Right ventricle myocardium inferior (tissue), 1 donor: ENCODE results near the gene SGMS1. TPM values are rescaled to one million over a fixed set of nuclear protein-coding genes. Genes with fewer than 3 reads are reported as not detected.
A peak's percentile ranks its signal among the peaks of the same experiment; 100 is the strongest.
"Not testable (repeated sequence)": the region's sequence is repeated elsewhere in the genome, so short reads cannot be mapped to it uniquely, and the experiment has no call there.

Experiments used
- ATAC-seq: fragments of 200-7000 bp; cut with Tn5 transposase; one replicate; pipeline ENCODE4 v1.9.1; 2020; ENCODE audit warnings: mild to moderate bottlenecking, moderate library complexity
- DNase-seq: peaks from one replicate; pipeline ENCODE4 v3.0.0; 2021; ENCODE audit errors: missing footprints
- intact Hi-C: fragments of 100-400 bp; cut with DNase I; formaldehyde crosslinking; loops from one replicate; pipeline ENCODE4 v1.11.0; 2022
- total RNA-seq: library from RNA; stranded (reverse); fragmentation: NEBNext Ultra II Directional; extraction: Animal tissue kit (Norgen Biotek cat#: 25700); gene quantifications from one replicate; pipeline ENCODE4 v1.2.1, GENCODE V29; 2021
- donor health status: DM: no; HTN: yes; CAD: no; lungs with severe emphysema.

Gene SGMS1
- total RNA-seq, 1 donor from 2014 or later, result 23.1 TPM

DNA sequence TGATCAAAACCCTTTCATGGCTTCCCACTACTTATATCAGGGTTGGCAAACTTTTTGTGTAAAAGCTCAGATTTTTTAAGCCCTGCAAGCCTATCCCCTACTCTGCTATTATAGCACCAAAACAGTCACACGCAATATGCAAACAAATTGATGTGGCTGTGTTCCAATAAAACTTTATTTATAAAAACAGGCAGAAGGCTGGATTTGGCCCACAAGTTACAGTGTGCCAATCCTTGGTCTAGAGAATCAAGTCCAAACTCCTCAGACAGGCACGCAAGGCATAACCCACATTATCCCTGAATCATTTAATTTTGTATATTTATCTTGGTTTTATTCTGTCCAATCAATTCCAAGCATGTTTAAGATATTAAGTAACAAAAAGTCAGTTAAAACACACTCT lies 71.9 kb downstream of the SGMS1 start:
- no peak for ATAC-seq
- no peak for DNase-seq
- intact Hi-C loops, result loop anchor here (10.0 kb wide), 1 partner anchor 227 kb away; no protein-coding TSS in a partner anchor

DNA sequence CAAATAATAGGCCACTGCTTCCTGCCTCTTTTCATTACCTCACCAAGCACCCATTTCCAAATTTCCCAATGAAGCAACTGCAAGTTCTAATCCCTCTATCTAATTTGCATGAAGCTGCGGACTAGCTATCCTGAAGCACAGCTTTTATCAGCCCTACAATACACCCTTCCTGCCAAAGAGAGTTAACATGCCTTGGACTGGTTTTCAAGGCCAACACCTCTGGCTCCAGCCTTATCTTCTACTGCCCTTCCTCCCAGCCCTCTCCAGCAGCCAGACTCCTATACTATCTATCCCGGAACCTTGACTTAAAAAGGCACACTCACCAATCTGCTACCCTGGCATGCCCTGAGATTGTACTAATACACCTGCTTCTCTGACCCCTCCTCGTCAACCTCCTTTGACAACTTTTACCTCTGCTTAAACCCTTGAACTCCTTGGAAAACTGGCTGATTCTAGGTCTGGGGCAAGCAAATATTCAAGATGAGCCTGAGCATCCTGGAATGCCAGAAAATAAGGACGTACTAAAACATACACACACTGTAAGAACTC lies 73.4 kb downstream of the SGMS1 start:
- peak; percentile 90 for ATAC-seq
- intact Hi-C loops, result loop anchor here (10.0 kb wide), 1 partner anchor 226 kb away; no protein-coding TSS in a partner anchor
- DNase-seq, result no peak

DNA sequence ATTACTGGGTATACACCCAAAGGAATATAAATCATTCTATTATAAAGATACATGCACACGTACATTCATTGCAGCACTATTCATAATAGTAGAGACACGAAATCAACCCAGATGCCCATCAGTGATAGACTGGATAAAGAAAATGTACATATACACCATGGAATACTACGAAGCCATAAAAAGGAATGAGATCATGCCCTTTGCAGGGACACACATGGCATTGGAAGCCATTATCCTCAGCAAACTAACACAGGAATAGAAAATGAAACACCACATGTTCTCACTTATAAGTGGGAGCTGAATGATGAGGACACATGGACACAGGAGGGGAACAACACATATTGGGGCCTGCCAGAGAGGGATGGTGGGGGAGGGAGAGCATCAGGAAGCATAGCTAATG lies 74.6 kb downstream of the SGMS1 start:
- ATAC-seq, intact Hi-C loops, DNase-seq: not testable (repeated sequence)

DNA sequence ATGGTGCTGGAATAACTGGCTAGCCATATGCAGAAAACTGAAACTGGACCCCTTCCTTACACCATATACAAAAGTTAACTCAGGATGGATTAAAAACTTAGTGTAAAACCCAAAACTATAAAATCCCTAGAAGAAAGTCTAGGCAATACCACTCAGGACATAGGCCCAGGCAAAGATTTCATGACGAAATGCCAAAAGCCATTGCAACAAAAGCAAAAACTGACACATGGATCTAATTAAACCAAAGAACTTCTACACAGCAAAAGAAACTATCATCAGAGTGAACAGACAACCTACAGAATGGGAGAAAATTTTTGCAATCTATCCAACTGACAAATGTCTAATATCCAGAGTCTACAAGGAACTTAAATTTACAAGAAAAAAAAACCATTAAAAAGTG lies 75.3 kb downstream of the SGMS1 start:
- ATAC-seq, intact Hi-C loops, DNase-seq: not testable (repeated sequence)

DNA sequence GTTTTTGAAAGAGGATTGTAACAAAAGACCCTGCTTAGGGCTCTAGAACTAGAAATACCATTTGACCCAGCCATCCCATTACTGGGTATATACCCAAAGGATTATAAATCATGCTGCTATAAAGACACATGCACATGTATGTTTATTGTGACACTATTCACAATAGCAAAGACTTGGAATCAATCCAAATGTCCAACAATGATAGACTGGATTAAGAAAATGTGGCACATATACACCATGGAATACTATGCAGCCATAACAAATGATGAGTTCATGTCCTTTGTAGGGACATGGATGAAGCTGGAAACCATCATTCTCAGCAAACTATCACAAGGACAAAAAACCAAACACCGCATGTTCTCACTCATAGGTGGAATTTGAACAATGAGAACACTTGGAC lies 77.5 kb downstream of the SGMS1 start:
- ATAC-seq, DNase-seq, intact Hi-C loops: not testable (repeated sequence)

DNA sequence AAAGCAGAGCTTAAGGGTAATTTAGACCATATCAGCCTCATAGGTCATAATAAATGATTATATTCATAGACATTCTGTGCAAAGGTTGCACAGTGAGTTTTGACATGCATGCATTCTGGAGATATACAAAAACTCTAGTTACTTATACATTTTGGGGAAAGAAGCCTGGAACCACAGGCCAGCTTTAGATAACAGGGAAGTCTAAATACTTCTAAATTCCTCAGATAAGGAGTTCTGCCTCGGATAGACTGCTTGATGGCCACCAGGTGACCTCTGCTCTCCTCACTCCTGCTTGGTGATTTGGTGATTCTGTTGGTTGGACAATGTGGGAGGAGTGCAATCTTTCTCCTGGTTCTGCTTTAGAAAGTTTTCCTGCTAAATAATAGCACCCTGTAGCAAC lies 77.9 kb downstream of the SGMS1 start:
- intact Hi-C loops, result no loop called here
- no peak for DNase-seq
- ATAC-seq, result no peak

DNA sequence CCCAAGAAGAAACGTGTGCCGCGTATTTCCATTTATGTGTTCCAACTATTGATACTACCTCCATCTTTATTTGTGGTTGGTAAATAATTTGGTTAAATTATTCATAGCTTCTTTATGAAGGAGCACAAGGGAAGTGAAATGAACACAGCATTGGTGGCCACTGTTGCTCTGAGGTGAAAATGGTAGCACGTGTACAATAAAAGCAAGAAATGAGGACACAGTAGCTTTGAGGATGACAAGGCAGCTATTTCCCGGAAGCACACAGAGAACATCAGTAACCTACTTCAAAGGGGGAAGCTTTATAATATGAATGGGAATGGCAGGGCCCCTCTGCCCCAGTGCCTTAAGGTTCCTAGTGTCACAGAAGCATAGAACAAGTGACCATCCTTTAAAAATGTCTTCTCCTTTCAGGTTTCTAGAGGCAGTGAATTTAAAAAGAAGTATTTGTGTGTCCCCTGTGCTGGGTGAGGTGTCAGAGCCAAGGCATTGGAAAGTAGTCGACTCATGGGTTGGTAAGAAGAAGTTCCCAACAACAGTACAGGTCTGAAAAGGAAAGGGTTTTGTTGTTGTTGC lies 78.8 kb downstream of the SGMS1 start:
- intact Hi-C loops, result no loop called here
- DNase-seq (no peak), ATAC-seq (no peak)

DNA sequence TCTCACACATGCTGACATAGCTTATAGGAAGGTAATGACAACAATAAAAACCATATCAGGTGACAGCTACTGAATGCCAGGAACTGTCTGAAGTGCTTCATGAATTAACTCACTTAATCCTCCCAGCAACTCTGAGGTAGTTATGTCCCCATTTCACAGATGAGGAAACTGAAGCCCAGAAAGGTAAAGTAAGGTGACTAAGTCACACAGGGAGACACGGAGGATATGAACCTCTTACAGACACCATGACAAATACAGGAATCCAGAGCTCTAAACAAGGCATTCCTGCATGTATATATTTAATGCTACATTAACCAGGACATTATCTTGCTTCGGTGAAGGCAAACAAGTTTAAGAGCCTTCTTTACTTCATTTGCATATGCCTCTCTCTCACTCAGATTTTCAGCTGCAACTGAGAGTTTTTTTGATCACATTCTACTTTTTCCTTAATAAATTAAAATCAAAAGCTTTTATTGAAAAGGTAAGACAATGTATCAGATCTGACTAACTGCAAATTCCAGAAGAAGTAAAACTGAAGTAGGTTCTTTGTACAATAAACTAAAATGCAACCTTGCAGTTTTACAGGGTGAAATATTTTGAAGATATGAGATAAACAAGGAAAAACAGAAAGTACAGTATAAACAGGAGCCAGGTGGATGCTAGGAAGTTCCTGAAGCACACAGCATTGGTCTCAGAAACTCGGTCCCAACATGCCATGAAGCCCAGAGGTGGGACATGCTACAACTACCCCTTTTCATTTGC lies 79.5 kb downstream of the SGMS1 start:
- intact Hi-C loops, result no loop called here
- no peak for DNase-seq
- no peak for ATAC-seq

DNA sequence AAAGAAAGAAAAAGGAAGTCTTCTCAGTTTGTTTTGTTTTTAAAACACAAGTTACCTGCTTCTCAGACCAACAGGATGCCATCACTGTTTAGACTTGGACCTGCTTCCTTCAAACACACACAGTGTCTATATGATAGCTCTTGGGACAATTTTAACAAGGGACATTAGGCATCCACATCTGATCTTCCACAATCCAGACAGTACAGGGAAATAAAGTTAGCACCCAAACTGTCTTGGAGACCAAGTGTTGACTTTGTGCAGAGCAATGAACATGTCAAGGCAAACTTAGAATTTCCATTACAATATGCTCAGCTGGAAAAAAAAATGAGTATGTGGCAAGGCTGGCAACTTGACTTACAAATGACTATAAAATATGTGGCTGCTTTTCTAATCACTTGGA lies 80.9 kb downstream of the SGMS1 start:
- ATAC-seq, result no peak
- DNase-seq, result no peak
- intact Hi-C loops, result no loop called here

DNA sequence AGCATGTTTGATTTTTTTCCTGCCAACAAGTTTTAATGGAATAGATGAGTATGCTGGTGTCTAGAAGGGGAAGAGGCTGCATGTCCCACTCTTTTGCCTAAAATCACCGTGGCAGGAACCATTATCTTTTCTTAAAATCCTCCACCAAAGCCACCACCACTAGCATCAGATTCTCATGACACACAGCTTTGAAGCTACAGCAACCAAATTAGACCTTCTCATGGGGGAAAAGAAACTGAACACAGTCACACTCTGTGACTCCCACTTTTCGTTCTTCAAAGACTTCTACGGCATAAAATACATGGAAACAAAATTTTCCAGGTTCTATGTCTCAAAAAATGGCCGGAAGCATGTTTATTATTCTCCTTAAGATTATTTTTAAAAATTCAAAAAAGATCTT lies 81.8 kb downstream of the SGMS1 start:
- intact Hi-C loops, result no loop called here
- no peak for ATAC-seq

DNA sequence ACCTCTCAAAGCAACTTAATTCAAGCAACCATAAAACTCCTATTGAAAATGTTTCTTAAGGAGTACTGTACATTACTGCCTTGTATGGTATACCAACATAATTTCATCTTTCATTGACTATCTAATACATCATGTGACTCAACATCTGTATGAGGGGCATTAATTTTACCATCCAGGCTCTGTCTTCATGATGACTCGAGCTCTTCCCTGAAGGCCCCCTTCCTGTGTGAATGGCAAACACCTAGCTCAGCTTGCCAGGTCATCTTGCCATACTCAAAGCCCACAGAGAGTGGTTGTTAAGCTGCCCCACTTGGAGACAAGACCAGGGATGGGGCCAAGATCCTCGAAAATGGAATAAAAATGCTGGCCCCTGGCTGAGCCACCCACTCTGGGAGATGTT lies 82.4 kb downstream of the SGMS1 start:
- intact Hi-C loops, result no loop called here
- ATAC-seq, result no peak
- no peak for DNase-seq

More for the DNA sequence above, 81.8 kb downstream of the SGMS1 start:
- no peak for DNase-seq

DNA sequence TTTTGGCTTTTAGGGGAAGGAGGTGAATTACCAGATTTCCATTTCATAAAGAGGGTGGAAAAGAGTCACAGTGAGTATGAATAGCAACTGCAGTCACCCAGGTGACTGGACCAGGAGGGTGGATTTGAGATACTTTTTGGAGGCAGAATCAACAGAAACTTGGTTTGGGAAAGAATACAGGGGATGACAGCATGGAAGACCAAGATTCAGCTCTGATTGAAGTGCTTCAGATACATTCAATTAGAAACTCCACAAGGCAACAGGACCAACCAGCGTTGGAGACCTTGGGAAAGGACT lies 83.0 kb downstream of the SGMS1 start:
- intact Hi-C loops, result no loop called here
- no peak for ATAC-seq
- no peak for DNase-seq

DNA sequence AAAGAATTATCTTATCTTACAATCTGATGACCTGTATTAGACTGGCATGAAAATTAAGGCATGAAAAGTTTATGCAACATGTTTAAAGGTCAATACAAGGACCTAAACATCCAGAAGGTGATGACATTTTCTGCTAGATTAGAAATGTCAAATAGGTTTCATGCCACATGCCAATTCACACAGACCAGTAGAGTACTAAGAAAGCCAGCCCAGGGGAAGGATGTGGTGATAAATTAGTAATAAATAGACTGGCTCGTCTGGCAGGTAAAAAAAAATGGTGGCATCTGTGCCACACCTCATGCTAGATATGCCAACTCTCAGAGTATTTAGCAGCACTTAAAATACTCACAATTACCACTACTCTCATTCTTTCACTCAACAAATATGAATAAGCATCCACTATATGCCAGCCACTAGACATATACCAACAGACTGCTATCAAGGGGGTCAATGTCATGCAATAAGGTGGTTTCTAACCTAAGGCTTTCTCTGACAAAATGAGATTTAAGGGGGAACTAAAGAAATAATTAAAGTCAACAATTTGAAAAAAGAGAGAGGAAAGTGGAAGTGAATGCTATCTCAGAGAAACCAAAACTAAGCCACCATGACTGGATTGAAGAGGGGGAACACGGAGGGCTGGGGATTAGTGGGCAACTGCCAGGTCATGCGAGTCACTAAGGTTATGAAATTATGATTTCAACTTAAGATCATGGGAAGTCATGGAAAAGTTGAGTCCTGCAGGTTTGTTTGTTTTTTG lies 83.5 kb downstream of the SGMS1 start:
- no peak for DNase-seq
- intact Hi-C loops, result no loop called here
- peak; percentile 31 for ATAC-seq

DNA sequence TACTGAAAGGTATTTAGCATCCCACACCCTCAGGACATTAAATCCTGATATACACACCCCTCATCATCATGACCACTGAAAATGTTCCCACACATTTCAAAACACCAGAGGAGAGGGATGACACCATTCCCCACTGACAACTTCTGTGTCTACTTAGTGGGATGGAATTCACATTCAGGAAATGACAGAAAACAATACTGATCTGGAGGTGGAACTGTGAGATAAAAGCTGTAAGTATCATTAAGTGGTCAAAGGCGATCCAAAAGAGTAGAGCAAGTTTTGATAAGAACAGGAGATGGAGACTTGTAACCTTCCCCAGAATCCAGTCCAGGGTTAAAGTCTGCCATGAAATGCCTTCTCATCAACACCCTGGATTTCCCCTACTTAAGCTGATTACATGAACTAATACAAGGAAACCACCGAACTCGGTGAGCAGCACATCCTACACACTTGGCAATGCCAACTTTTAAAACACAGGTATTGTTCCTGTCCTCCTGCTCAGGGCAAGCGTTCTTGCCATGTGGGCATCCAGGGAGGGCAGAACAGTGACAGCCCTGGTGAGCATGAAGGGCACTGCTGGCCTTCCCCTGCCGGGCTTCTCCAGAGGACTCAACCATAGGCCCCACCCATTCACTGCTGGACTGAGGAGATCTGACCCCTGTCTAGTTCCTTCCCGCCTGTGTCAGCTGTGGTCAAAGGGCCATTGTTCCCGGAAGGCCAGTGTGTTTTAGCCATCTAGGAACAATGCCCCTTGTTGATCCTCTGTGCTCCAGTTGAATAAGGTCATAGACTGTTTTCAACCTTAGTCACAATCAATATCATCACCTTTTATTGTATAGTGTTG lies 85.0 kb downstream of the SGMS1 start:
- no peak for DNase-seq
- intact Hi-C loops, result no loop called here
- peak; percentile 28 for ATAC-seq

DNA sequence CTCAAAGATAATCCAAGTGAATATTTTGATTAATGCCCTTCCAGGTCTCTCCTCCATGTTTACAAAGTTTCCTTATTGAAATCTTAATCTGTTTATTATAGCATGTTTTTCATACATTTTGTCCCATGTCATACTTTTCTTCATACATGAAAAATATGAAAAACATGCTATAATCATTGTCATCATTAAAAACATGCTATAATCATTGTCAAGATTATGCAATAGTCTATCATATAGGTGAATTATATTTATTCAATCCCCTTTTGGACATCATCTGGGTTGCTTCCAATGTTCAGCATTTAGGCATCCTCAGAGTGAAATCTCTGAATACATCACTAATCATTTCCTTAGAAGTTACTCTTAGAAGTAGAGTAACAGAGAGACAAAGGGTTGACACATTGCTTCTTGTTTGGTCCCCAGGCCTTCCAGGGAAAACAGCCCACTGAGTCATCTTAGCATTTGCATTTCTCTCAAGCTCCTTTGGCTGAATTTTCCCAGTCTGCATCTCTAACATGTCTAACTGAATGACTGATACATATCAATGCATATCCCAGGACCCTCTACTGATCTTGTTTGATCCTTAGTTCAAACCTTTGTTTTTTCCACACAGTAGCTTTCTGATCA lies 87.0 kb downstream of the SGMS1 start:
- ATAC-seq, result no peak
- intact Hi-C loops, result no loop called here

DNA sequence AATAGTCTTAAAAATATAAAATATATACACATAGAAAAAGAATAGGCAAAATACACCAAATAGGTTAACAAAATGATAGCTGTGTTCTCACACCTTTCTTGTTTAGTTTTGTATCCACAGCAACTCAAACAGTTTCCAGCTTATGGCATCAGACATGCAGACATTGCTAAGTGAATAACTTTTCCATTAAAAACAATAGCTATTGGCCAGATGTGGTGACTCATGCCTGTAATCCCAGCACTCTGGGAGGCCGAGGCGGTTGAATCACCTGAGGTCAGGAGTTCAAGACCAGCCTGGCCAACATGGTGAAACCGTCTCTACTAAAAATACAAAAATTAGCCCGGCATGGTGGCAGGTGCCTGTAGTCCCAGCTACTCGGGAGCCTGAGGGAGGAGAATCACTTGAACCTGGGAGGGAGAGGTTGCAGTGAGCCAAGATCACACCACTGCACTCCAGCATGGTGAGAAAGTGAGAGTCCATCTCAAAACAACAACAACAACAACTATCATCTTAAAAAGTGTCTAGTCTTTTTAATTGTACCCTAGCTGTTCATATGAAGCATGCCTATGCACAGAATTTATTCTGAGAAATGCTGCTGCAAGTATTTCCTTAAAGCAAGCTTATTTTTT lies 88.9 kb downstream of the SGMS1 start:
- ATAC-seq, intact Hi-C loops, DNase-seq: not testable (repeated sequence)

More for the DNA sequence above, 87.0 kb downstream of the SGMS1 start:
- no peak for DNase-seq

DNA sequence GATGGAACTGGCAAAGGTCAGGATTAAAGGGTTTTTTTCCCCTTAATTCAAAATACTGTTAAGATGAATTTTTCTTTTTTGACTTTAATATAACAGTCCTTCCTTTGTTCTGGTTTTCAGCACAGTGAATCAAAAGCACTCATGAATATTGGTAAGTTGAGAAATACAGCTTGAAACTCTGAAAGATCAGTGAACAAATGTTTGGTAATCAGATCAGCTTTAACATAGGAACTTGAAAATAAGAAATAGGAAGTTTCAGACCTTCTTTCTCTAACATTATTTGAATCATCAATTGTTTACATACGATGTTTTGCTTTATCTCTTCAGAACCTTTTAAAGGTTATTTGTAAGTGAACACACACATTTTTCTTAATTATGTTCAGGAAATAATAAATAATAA lies 90.5 kb downstream of the SGMS1 start:
- intact Hi-C loops, result no loop called here
- DNase-seq, result no peak
- no peak for ATAC-seq
